Breast epithelium (tissue), 4 donors: Measurements from ENCODE around the gene C6orf15. TPM values are rescaled to one million over a fixed set of nuclear protein-coding genes. Genes with fewer than 3 reads are reported as not detected.

Experiments used
- DNase-seq, 2 donors: peaks; one replicate each; pipeline ENCODE4 v3.0.0-alpha.2; 2019; ENCODE audit warnings: low spot score in 2 of 2
- H3K27ac ChIP-seq, 2 donors: fragments of 200-600 bp; sonication (generic) in 1 of 2; one replicate each; pipeline ENCODE4 v1.5.1; 2016 to 2019; ENCODE audit warnings: mild to moderate bottlenecking in 1 of 2
- H3K27me3 ChIP-seq, 2 donors: fragments of 200-600 bp; sonication (generic) in 1 of 2; one replicate each; pipeline versions ENCODE4 v1.5.1 to v1.6.0; 2017 to 2019; ENCODE audit warnings: control low read depth in 1 of 2, mild to moderate bottlenecking in 1 of 2
- H3K36me3 ChIP-seq: fragments of 200-600 bp; one replicate; pipeline ENCODE4 v1.5.1; 2019
- H3K4me1 ChIP-seq, 2 donors: fragments of 200-600 bp; sonication (generic); one replicate each; pipeline ENCODE4 v1.5.1; 2016 to 2019; ENCODE audit warnings: control low read depth in 1 of 2
- H3K4me3 ChIP-seq, 3 donors: fragments of 200-600 bp; sonication (generic); 1 replicate in 2 of 3; 2 replicates in 1 of 3; pipeline ENCODE4 v1.5.1; 2016 to 2019; ENCODE audit warnings: mild to moderate bottlenecking in 3 of 3, moderate library complexity in 2 of 3
- H3K9me3 ChIP-seq, 2 donors: fragments of 200-600 bp; sonication (generic) in 1 of 2; one replicate each; pipeline ENCODE4 v1.5.1; 2016 to 2019; ENCODE audit warnings: control low read depth in 1 of 2
- POLR2A ChIP-seq: fragments of 450-650 bp; IDR thresholded peaks from one replicate; pipeline ENCODE4 v1.6.1; 2016; ENCODE audit warnings: antibody characterized with exemption, mild to moderate bottlenecking, moderate library complexity
- POLR2AphosphoS5 ChIP-seq, 3 donors: sonication (generic); formaldehyde crosslinking; IDR thresholded peaks; one replicate each; pipeline ENCODE4 v1.6.1; 2017; ENCODE audit warnings: antibody characterized with exemption in 3 of 3
- intact Hi-C: fragments of 100-400 bp; cut with DNase I; formaldehyde crosslinking; loops from one replicate; pipeline ENCODE4 v1.15.1; 2023; ENCODE audit warnings: low total_unique reads
- total RNA-seq, 3 donors: library from RNA; depleted of rRNA; stranded (reverse); fragments of >200 nt; gene quantifications; one replicate each; pipeline ENCODE4 v1.1.0, GENCODE V29; 2016
- TF ChIP-seq, protein P1 (sequence below), 3 donors: fragments of 450-650 bp; IDR thresholded peaks; one replicate each; pipeline ENCODE4 v1.5.1; 2016 to 2017; ENCODE audit warnings: antibody characterized with exemption in 3 of 3, mild to moderate bottlenecking in 3 of 3, moderate library complexity in 3 of 3

Gene C6orf15
- total RNA-seq, 3 donors from 2014 or later, result 0.59 TPM; not detected in 2

- DNase-seq, result no peak
- H3K36me3 ChIP-seq, result no peaks in the 10 kb centered on the region
- TF ChIP-seq POLR2A (no peak), POLR2AphosphoS5 (IDR thresholded peaks at IDR 0.05) (peak in 1 of 3 donors; percentile 5)
- TF ChIP-seq, protein P1, sequence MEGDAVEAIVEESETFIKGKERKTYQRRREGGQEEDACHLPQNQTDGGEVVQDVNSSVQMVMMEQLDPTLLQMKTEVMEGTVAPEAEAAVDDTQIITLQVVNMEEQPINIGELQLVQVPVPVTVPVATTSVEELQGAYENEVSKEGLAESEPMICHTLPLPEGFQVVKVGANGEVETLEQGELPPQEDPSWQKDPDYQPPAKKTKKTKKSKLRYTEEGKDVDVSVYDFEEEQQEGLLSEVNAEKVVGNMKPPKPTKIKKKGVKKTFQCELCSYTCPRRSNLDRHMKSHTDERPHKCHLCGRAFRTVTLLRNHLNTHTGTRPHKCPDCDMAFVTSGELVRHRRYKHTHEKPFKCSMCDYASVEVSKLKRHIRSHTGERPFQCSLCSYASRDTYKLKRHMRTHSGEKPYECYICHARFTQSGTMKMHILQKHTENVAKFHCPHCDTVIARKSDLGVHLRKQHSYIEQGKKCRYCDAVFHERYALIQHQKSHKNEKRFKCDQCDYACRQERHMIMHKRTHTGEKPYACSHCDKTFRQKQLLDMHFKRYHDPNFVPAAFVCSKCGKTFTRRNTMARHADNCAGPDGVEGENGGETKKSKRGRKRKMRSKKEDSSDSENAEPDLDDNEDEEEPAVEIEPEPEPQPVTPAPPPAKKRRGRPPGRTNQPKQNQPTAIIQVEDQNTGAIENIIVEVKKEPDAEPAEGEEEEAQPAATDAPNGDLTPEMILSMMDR (IDR thresholded peaks at IDR 0.05), result peak in 1 of 3 donors; percentile 27
- H3K4me1 ChIP-seq, result peaks cover 9 to 15% of the 10 kb centered on the region in 2 donors
- no peaks in the 10 kb centered on the region for H3K27me3 ChIP-seq
- no peaks in the 10 kb centered on the region for H3K9me3 ChIP-seq
- peak overlapping the region; percentile 10 to 61 (median 27) for H3K4me3 ChIP-seq
- peak overlapping the region; percentile 91 to 96 for H3K27ac ChIP-seq
- intact Hi-C loops, result no loop called here
These were observed 2.8 kb upstream of the C6orf15 start for GRCh38 chr6:31114970-31115849.

- intact Hi-C loops, result no loop called here
- H3K27me3 ChIP-seq, result no peaks in the 10 kb centered on the region
- H3K27ac ChIP-seq, result peak within 1 kb of the TSS; percentile 91 to 96
These were observed 2.1 kb upstream of the C6orf15 start, which contains the start of gene PSORS1C1 for GRCh38 chr6:31114541-31114878. Gene PSORS1C1 (plus strand): TSS chr6:31114800. CDS start chr6:31129633, 14,833 bp downstream.

DNA sequence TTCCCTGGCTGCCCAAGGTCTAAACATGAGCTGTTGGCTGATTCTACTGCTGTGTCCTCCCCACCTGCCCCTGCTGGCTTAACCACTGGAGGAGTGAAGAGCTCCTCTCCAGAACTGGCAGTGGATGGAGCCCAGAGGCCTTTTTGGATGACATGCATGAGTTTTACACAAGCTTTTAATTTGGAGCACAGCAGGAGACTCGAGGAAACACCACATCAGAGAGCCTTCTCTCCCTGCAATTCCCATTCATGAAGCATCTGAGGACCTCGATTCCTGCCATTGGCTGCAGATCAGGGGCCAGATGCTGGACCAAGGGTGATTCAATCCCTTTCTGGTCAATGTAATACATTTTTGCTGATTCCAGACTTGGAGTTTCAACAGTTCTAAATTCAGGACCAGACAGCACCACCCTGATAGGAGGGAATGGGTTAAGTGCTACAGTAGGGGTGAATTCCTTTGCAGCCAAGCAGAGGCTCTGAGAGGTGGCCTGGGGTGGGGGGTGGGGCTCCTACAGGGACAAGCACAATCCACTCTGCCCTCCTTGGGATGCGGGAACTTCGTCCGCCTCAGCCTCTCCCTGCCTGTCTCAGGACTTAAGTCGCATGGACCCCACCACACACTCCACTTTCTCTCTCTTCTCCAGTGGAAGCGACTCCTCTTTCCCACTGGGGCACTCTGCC, 1.6 kb upstream of the C6orf15 start:
- Histone ChIP-seq H3K36me3 (no peaks in the 10 kb centered on the region), H3K27ac (peak overlapping the region; percentile 91 to 96), H3K4me1 (peaks cover 7 to 15% of the 10 kb centered on the region in 2 donors), H3K27me3 (no peaks in the 10 kb centered on the region), H3K4me3 (peak overlapping the region in 1 of 3 donors; percentile 61), H3K9me3 (no peaks in the 10 kb centered on the region)
- no peak for TF ChIP-seq POLR2A
- no peak for TF ChIP-seq POLR2AphosphoS5 (IDR thresholded peaks at IDR 0.05)
- TF ChIP-seq, protein P1 (IDR thresholded peaks at IDR 0.05), result no peak
- intact Hi-C loops, result no loop called here
- DNase-seq, result peak in 1 of 2 donors; percentile 58

More at GRCh38 chr6:31114541-31114878, 2.1 kb upstream of the C6orf15 start, which contains the start of gene PSORS1C1:
- Histone ChIP-seq H3K9me3 (no peaks in the 10 kb centered on the region), H3K4me1 (peaks cover 7 to 15% of the 10 kb centered on the region in 2 donors), H3K4me3 (peak within 1 kb of the TSS; percentile 10 to 61 (median 27)), H3K36me3 (no peaks in the 10 kb centered on the region)
- no peak for TF ChIP-seq POLR2A
- peak in 2 of 3 donors; percentile 26 to 48 for TF ChIP-seq POLR2AphosphoS5 (IDR thresholded peaks at IDR 0.05)
- TF ChIP-seq, protein P1 (IDR thresholded peaks at IDR 0.05), result no peak
- peak; percentile 81 to 90 for DNase-seq

DNA sequence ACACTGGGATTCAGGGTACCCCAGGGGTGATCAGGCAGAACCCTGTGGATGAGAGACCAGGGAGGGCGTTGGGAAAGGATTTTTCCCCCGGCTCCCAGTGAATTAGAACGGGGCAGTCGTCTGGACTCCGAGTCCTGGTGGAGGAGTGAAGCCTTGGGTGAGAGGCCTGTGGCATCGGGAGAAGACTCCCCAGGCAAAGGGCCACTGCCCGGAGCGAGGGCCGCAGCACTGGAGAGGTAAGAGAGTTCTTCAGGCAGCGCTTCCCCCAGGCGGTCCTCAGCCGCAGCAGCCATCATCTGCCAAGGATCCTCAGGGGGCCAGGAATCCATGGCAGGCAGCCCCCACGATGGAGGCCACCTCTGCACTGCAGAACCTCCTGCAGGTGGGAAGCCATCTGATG, 663 bp downstream of the C6orf15 start:
- TF ChIP-seq POLR2AphosphoS5 (IDR thresholded peaks at IDR 0.05) (no peak), POLR2A (no peak)
- TF ChIP-seq, protein P1 (IDR thresholded peaks at IDR 0.05), result no peak
- Histone ChIP-seq H3K27ac (no peak overlapping the region), H3K27me3 (no peaks in the 10 kb centered on the region), H3K9me3 (no peaks in the 10 kb centered on the region), H3K4me1 (peaks cover 7 to 15% of the 10 kb centered on the region in 2 donors), H3K4me3 (no peak overlapping the region), H3K36me3 (no peaks in the 10 kb centered on the region)
- intact Hi-C loops, result no loop called here
- no peak for DNase-seq
